HepG2 (cell line): ENCODE data around the gene SIK3. TPM values are rescaled to one million over a fixed set of nuclear protein-coding genes. Genes with fewer than 3 reads are reported as not detected.

Source experiments
- CBX2 ChIP-seq, 2 experiments: fragments of 200-600 bp in 1 of 2; sonication (generic); formaldehyde crosslinking in 1 of 2; IDR thresholded peaks; 2 replicates each; pipeline versions ENCODE4 v1.7.0 to v1.8.1; 2018 to 2022; ENCODE audit warnings: low read depth in 2 of 2, low read length in 1 of 2, mild to moderate bottlenecking in 1 of 2, missing genetic modification reagents in 1 of 2
- GATAD1 ChIP-seq: IDR thresholded peaks from 2 replicates; pipeline ENCODE4 v1.6.1; 2016; ENCODE audit warnings: missing genetic modification reagents, missing compliant biosample characterization
- KDM4B ChIP-seq: sonication (generic); formaldehyde crosslinking; IDR thresholded peaks from 2 replicates; pipeline ENCODE4 v1.4.0; 2020; ENCODE audit warnings: missing genetic modification reagents
- PRMT3 ChIP-seq: sonication (generic); formaldehyde crosslinking; IDR thresholded peaks from 2 replicates; pipeline ENCODE4 v1.8.1; 2022; ENCODE audit warnings: low read depth, mild to moderate bottlenecking, moderate library complexity, missing genetic modification reagents, borderline replicate concordance
- ZBTB7A ChIP-seq: sonication (generic); formaldehyde crosslinking; IDR thresholded peaks from 2 replicates; pipeline ENCODE4 v1.8.0; 2022; ENCODE audit warnings: mild to moderate bottlenecking, missing genetic modification reagents
- ZNF274 ChIP-seq: sonication (generic); formaldehyde crosslinking; IDR thresholded peaks from 2 replicates; pipeline ENCODE4 v1.5.1; 2020; ENCODE audit warnings: mild to moderate bottlenecking, missing genetic modification reagents
- ZNF577 ChIP-seq: sonication (generic); formaldehyde crosslinking; IDR thresholded peaks from 2 replicates; pipeline ENCODE4 v1.4.0; 2020; ENCODE audit warnings: mild to moderate bottlenecking, low read depth, missing genetic modification reagents, borderline replicate concordance
- ZNF724P ChIP-seq: sonication (generic); formaldehyde crosslinking; IDR thresholded peaks from 2 replicates; pipeline ENCODE4 v1.8.0; 2022; ENCODE audit warnings: missing genetic modification reagents, borderline replicate concordance
- polyA plus RNA-seq, 8 experiments: library from polyadenylated mRNA; depleted of rRNA in 3 of 8; stranded (reverse) in 7 of 8; unstranded in 1 of 8; fragments of >200 nt; fragmentation: Illumina TruSeq in 4 of 8; extraction: Trizol in 4 of 8; gene quantifications; 2 replicates each; pipeline versions ENCODE4 v1.2.1 to v1.2.3, GENCODE V29; 2011 to 2016; ENCODE audit warnings: low read depth in 4 of 8, missing spikeins in 1 of 8, mixed read lengths in 1 of 8; ENCODE audit not compliant: insufficient read depth in 1 of 8
- total RNA-seq, 5 experiments: library from RNA; depleted of rRNA; stranded (reverse); fragments of >200 nt; fragmentation: Illumina TruSeq; extraction: Trizol; gene quantifications; 2 replicates each; pipeline ENCODE4 v1.2.3, GENCODE V29; 2016; ENCODE audit warnings: low read depth in 1 of 5
- TF ChIP-seq, protein P1 (sequence below): sonication (generic); formaldehyde crosslinking; IDR thresholded peaks from 2 replicates; pipeline ENCODE4 v1.4.0; 2020; ENCODE audit warnings: missing genetic modification reagents, borderline replicate concordance
- TF ChIP-seq, protein P2 (sequence below): sonication (generic); formaldehyde crosslinking; conservative IDR thresholded peaks from 2 replicates; pipeline ENCODE4 v1.4.0; 2020; ENCODE audit warnings: missing genetic modification reagents
- TF ChIP-seq, protein P3 (sequence below): sonication (generic); formaldehyde crosslinking; conservative IDR thresholded peaks from 2 replicates; pipeline ENCODE4 v1.4.0; 2020; ENCODE audit warnings: mild to moderate bottlenecking, missing genetic modification reagents, moderate library complexity
- TF ChIP-seq, protein P4 (sequence below): sonication (generic); formaldehyde crosslinking; IDR thresholded peaks from 2 replicates; pipeline ENCODE4 v1.5.0; 2020; ENCODE audit warnings: missing genetic modification reagents, mild to moderate bottlenecking, borderline replicate concordance
- TF ChIP-seq, protein P5 (sequence below): sonication (generic); formaldehyde crosslinking; IDR thresholded peaks from 2 replicates; pipeline ENCODE4 v1.8.1; 2023; ENCODE audit warnings: missing genetic modification reagents, inconsistent platforms, borderline replicate concordance

SIK3 gene
- total and polyA plus RNA-seq, 2 of the 13 experiments (the other 11 are each of a cell fraction or from before 2014, with no cell fraction given): 5.7 to 9.8 TPM

DNA sequence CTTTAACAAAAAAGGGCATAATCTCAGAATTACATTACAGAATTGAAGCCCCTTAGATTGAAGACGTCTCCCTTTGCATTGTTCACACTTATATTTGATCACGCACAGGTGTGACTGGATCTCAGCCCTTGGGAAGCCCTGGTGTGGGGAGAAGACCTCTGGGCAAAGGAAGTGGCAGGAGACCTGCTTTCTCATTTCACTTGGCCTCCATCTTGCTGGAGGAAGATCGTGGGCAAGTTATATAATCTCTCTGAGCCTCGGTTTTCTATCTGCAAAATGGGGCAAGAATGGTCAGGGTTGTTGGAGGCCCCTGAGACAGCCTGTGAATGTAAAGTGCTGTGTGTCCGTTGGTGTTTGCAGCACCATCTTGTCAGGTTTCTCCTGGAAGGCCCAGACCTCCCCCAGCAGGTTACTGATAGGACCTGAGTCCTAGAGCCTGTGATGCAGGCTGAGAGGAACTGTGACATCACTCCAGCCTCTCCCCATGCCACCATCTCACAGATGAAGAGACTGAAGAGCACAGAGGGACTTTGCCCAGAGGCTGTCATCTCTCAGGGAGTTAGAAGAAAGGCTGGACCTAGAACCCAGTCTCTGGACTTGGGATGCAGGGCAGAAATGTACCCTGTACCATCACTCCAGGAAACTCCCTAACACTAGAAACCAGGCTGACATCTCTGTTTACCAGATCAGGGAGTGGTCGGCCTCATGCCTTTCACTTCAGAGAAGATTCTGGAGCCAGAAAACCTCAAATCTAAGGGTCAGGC is 259.7 kb downstream of the SIK3 start (continued):
- TF ChIP-seq, protein P1, sequence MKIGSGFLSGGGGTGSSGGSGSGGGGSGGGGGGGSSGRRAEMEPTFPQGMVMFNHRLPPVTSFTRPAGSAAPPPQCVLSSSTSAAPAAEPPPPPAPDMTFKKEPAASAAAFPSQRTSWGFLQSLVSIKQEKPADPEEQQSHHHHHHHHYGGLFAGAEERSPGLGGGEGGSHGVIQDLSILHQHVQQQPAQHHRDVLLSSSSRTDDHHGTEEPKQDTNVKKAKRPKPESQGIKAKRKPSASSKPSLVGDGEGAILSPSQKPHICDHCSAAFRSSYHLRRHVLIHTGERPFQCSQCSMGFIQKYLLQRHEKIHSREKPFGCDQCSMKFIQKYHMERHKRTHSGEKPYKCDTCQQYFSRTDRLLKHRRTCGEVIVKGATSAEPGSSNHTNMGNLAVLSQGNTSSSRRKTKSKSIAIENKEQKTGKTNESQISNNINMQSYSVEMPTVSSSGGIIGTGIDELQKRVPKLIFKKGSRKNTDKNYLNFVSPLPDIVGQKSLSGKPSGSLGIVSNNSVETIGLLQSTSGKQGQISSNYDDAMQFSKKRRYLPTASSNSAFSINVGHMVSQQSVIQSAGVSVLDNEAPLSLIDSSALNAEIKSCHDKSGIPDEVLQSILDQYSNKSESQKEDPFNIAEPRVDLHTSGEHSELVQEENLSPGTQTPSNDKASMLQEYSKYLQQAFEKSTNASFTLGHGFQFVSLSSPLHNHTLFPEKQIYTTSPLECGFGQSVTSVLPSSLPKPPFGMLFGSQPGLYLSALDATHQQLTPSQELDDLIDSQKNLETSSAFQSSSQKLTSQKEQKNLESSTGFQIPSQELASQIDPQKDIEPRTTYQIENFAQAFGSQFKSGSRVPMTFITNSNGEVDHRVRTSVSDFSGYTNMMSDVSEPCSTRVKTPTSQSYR: no peak
- TF ChIP-seq CBX2 (IDR thresholded peaks at IDR 0.05; ENCODE audit: low read depth, low read length) (no peak), CBX2 (CRISPR knock-in tag; IDR thresholded peaks at IDR 0.05; ENCODE audit: low read depth) (no peak), ZNF724P (no peak), GATAD1 (no peak), ZNF274 (CRISPR knock-in tag) (no peak), PRMT3 (CRISPR knock-in tag) (no peak), KDM4B (no peak), ZBTB7A (CRISPR knock-in tag) (no peak), ZNF577 (no peak)
- TF ChIP-seq, protein P2, sequence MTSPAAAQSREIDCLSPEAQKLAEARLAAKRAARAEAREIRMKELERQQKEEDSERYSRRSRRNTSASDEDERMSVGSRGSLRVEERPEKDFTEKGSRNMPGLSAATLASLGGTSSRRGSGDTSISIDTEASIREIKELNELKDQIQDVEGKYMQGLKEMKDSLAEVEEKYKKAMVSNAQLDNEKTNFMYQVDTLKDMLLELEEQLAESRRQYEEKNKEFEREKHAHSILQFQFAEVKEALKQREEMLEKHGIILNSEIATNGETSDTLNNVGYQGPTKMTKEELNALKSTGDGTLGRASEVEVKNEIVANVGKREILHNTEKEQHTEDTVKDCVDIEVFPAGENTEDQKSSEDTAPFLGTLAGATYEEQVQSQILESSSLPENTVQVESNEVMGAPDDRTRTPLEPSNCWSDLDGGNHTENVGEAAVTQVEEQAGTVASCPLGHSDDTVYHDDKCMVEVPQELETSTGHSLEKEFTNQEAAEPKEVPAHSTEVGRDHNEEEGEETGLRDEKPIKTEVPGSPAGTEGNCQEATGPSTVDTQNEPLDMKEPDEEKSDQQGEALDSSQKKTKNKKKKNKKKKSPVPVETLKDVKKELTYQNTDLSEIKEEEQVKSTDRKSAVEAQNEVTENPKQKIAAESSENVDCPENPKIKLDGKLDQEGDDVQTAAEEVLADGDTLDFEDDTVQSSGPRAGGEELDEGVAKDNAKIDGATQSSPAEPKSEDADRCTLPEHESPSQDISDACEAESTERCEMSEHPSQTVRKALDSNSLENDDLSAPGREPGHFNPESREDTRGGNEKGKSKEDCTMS (CRISPR knock-in tag): no peak
- TF ChIP-seq, protein P3, sequence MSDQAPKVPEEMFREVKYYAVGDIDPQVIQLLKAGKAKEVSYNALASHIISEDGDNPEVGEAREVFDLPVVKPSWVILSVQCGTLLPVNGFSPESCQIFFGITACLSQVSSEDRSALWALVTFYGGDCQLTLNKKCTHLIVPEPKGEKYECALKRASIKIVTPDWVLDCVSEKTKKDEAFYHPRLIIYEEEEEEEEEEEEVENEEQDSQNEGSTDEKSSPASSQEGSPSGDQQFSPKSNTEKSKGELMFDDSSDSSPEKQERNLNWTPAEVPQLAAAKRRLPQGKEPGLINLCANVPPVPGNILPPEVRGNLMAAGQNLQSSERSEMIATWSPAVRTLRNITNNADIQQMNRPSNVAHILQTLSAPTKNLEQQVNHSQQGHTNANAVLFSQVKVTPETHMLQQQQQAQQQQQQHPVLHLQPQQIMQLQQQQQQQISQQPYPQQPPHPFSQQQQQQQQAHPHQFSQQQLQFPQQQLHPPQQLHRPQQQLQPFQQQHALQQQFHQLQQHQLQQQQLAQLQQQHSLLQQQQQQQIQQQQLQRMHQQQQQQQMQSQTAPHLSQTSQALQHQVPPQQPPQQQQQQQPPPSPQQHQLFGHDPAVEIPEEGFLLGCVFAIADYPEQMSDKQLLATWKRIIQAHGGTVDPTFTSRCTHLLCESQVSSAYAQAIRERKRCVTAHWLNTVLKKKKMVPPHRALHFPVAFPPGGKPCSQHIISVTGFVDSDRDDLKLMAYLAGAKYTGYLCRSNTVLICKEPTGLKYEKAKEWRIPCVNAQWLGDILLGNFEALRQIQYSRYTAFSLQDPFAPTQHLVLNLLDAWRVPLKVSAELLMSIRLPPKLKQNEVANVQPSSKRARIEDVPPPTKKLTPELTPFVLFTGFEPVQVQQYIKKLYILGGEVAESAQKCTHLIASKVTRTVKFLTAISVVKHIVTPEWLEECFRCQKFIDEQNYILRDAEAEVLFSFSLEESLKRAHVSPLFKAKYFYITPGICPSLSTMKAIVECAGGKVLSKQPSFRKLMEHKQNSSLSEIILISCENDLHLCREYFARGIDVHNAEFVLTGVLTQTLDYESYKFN (CRISPR knock-in tag): 0 out of 2 replicates have a peak, but pooled peaks have one; percentile 20
- TF ChIP-seq, protein P4, sequence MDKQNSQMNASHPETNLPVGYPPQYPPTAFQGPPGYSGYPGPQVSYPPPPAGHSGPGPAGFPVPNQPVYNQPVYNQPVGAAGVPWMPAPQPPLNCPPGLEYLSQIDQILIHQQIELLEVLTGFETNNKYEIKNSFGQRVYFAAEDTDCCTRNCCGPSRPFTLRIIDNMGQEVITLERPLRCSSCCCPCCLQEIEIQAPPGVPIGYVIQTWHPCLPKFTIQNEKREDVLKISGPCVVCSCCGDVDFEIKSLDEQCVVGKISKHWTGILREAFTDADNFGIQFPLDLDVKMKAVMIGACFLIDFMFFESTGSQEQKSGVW (CRISPR knock-in tag): no peak
- TF ChIP-seq, protein P5, sequence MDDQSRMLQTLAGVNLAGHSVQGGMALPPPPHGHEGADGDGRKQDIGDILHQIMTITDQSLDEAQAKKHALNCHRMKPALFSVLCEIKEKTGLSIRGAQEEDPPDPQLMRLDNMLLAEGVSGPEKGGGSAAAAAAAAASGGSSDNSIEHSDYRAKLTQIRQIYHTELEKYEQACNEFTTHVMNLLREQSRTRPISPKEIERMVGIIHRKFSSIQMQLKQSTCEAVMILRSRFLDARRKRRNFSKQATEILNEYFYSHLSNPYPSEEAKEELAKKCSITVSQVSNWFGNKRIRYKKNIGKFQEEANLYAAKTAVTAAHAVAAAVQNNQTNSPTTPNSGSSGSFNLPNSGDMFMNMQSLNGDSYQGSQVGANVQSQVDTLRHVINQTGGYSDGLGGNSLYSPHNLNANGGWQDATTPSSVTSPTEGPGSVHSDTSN (CRISPR knock-in tag): no peak
